ENCODE results near the gene TMPRSS11D.

TMPRSS11D gene

GRCh38 chr4:67911141-67911540, 27.3 kb upstream of the TMPRSS11D start:
- no peak for DNase-seq (ENCODE audit: low read depth in 1 of 2, low spot score in 1 of 2)
- TF ChIP-seq SPI1 (IDR thresholded peaks at IDR 0.05; ENCODE audit: borderline replicate concordance, low read depth): no peak
- no peak for TF ChIP-seq GABPA (IDR thresholded peaks at IDR 0.05; ENCODE audit: low read depth)
- TF ChIP-seq REST (IDR thresholded peaks at IDR 0.05; ENCODE audit: insufficient replicate concordance, low read depth): no peak
- no peak for TF ChIP-seq POLR2AphosphoS5 (IDR thresholded peaks at IDR 0.05; ENCODE audit: low read depth)
- Histone ChIP-seq H3K27ac (replicated peaks) (no peak overlapping the region), H3K27me3 (ENCODE audit: insufficient read depth, poor library complexity, severe bottlenecking) (no peaks in the 10 kb centered on the region), H3K4me3 (replicated peaks; ENCODE audit: insufficient read depth, low read length) (no peak overlapping the region)

GRCh38 chr4:67910585-67910905, 26.7 kb upstream of the TMPRSS11D start:
- TF ChIP-seq SPI1 (IDR thresholded peaks at IDR 0.05; ENCODE audit: borderline replicate concordance, low read depth): no peak
- no peak for TF ChIP-seq GABPA (IDR thresholded peaks at IDR 0.05; ENCODE audit: low read depth)
- TF ChIP-seq POLR2AphosphoS5 (IDR thresholded peaks at IDR 0.05; ENCODE audit: low read depth): no peak
- TF ChIP-seq CTCF (IDR thresholded peaks at IDR 0.05; ENCODE audit: insufficient read depth, low read length): no peak
- no peak for TF ChIP-seq REST (IDR thresholded peaks at IDR 0.05; ENCODE audit: insufficient replicate concordance, low read depth)
- H3K27ac ChIP-seq (replicated peaks): no peak overlapping the region
- no peaks in the 10 kb centered on the region for H3K27me3 ChIP-seq (ENCODE audit: insufficient read depth, poor library complexity, severe bottlenecking)
- H3K4me3 ChIP-seq (replicated peaks; ENCODE audit: insufficient read depth, low read length): no peak overlapping the region
- no peak for DNase-seq (ENCODE audit: low read depth in 1 of 2, low spot score in 1 of 2)

- Histone ChIP-seq H3K27me3 (ENCODE audit: insufficient read depth, poor library complexity, severe bottlenecking) (no peaks in the 10 kb centered on the region), H3K27ac (replicated peaks) (no peak overlapping the region), H3K4me3 (replicated peaks; ENCODE audit: insufficient read depth, low read length) (no peak overlapping the region)
- TF ChIP-seq CTCF (IDR thresholded peaks at IDR 0.05; ENCODE audit: insufficient read depth, low read length): peak; percentile 62
- no peak for TF ChIP-seq SPI1 (IDR thresholded peaks at IDR 0.05; ENCODE audit: borderline replicate concordance, low read depth)
- TF ChIP-seq GABPA (IDR thresholded peaks at IDR 0.05; ENCODE audit: low read depth): no peak
- no peak for TF ChIP-seq POLR2AphosphoS5 (IDR thresholded peaks at IDR 0.05; ENCODE audit: low read depth)
- no peak for DNase-seq (ENCODE audit: low read depth in 1 of 2, low spot score in 1 of 2)
These were observed 26.2 kb upstream of the TMPRSS11D start for GRCh38 chr4:67909905-67910584.

GRCh38 chr4:67907650-67908049, 23.8 kb upstream of the TMPRSS11D start:
- Histone ChIP-seq H3K4me3 (replicated peaks; ENCODE audit: insufficient read depth, low read length) (no peak overlapping the region), H3K27me3 (ENCODE audit: insufficient read depth, poor library complexity, severe bottlenecking) (no peaks in the 10 kb centered on the region), H3K27ac (replicated peaks) (no peak overlapping the region)
- DNase-seq (ENCODE audit: low read depth in 1 of 2, low spot score in 1 of 2): no peak
- TF ChIP-seq SPI1 (IDR thresholded peaks at IDR 0.05; ENCODE audit: borderline replicate concordance, low read depth) (no peak), REST (IDR thresholded peaks at IDR 0.05; ENCODE audit: insufficient replicate concordance, low read depth) (no peak), GABPA (IDR thresholded peaks at IDR 0.05; ENCODE audit: low read depth) (no peak), CTCF (IDR thresholded peaks at IDR 0.05; ENCODE audit: insufficient read depth, low read length) (no peak), POLR2AphosphoS5 (IDR thresholded peaks at IDR 0.05; ENCODE audit: low read depth) (no peak)

All from HL-60 (cell line).